Measurements from ENCODE around the gene ULK2.

Gene ULK2

DNA sequence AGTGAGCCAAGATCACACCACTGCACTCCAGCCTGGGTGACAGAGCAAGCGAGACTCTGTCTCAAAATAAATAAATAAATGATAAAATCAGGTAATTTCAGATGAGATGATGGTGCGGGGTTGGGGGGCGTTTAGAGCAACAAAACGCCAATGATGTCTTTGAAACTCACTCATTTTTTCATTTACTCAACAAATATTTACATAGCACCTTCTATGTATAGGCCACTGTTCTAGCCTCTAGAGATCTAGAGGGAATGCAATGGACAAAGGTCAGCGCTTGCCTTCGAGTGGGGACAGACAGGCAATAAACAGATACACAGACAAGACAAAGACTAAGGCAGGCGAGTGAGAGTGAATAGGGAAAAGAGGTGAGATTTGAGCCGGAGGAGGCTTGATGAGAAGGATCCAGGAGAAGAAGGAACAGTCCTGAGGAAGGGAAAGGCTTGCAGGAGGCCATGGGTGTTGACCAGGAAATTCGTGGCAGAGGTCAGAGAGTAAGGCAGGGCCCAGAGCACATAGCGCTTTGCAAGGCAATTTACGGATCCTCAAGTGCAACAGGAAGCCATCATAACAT, 133.7 kb downstream of the ULK2 start:
- TF ChIP-seq, protein P1, sequence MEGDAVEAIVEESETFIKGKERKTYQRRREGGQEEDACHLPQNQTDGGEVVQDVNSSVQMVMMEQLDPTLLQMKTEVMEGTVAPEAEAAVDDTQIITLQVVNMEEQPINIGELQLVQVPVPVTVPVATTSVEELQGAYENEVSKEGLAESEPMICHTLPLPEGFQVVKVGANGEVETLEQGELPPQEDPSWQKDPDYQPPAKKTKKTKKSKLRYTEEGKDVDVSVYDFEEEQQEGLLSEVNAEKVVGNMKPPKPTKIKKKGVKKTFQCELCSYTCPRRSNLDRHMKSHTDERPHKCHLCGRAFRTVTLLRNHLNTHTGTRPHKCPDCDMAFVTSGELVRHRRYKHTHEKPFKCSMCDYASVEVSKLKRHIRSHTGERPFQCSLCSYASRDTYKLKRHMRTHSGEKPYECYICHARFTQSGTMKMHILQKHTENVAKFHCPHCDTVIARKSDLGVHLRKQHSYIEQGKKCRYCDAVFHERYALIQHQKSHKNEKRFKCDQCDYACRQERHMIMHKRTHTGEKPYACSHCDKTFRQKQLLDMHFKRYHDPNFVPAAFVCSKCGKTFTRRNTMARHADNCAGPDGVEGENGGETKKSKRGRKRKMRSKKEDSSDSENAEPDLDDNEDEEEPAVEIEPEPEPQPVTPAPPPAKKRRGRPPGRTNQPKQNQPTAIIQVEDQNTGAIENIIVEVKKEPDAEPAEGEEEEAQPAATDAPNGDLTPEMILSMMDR (conservative IDR thresholded peaks at IDR 0.05), result no peak
- TF ChIP-seq ZFX (IDR thresholded peaks at IDR 0.05), result no peak
- H3K27ac ChIP-seq, result no peak overlapping the region

DNA sequence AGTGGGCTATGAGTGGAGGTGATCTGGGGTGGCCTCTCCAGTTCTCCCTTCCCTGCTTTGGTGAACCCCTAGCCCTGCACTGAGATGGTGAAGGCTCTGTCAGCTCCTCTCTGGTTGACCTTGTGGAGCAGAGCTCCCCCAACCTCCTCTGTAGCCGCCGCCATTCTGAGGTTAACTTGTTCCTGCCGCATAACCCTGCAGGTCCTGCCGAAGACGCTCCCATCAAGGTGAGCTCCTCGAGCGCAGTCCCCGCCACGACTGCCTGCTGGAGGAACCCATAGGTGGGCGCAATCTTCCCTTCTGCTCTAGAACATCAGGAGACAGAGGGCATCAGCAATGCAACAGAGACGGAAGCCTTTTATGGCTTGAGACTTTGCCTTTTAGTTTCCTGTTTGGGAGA, 136.1 kb downstream of the ULK2 start:
- no peak overlapping the region for H3K27ac ChIP-seq
- TF ChIP-seq ZFX (IDR thresholded peaks at IDR 0.05), result no peak
- TF ChIP-seq, protein P1 (conservative IDR thresholded peaks at IDR 0.05), result no peak

DNA sequence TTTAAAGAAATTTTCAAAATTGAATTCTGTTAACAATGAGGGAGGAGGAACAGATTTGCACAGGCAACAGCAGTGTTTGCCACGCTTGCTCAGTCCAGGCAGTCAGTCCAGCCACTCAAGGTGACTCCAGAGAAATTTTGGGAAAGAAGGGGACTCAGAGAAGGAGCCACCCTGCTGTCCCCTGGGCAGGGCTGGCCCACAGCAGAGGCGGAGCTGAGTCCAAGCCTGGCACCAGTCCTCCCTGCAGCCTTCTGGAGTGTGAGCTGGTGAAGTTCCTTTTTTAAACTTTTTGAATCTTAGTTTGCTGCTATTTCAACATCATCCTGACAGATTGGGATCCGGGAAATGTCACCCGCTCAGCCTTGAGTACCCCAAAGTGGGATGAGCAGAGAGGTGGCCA, 136.9 kb downstream of the ULK2 start:
- TF ChIP-seq, protein P1 (conservative IDR thresholded peaks at IDR 0.05), result no peak
- no peak for TF ChIP-seq ZFX (IDR thresholded peaks at IDR 0.05)
- H3K27ac ChIP-seq, result no peak overlapping the region

DNA sequence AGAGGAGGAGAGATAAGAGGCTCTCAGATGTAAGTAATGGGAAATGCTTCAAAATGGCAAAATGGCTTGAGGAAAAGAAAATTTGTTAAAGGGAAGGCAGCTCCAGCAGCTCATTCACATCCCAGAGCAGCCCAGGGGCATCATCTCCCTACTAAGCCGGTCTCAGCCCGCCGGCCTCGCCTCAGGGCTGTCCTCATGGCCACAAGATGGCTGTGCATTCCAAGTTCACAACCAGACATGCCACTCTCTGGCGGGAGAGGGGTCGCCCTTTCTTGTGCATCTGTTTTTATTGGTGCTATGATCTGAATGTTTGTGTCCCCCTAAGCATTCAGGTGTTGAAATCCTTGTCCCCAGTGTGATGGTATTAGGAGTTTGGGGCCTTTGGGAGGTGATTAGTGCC, 137.8 kb downstream of the ULK2 start:
- TF ChIP-seq ZFX (IDR thresholded peaks at IDR 0.05), result no peak
- TF ChIP-seq, protein P1 (conservative IDR thresholded peaks at IDR 0.05), result no peak
- H3K27ac ChIP-seq, result no peak overlapping the region

DNA sequence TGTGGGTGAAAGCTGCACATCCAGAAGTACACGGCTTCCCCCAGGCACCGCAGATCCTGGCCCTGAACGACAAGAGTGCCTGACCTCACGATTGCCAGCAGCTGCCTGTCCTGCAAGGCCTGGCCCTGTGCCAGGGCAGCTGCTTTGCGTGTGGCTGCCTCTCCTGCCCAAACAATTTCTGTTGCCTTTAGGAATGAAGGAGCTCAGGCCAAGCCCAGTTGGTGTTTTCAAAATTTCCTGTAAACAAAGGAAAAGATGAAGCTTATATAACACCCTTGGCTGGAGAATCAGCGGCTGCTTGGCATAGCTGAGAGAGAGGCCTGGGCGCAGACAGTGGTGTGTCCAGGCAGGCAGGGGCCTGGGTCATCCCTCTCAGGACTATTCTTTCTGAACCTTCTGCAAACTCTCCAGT, 139.6 kb downstream of the ULK2 start:
- H3K27ac ChIP-seq, result peak overlapping the region; percentile 21
- TF ChIP-seq, protein P1 (conservative IDR thresholded peaks at IDR 0.05), result no peak
- TF ChIP-seq ZFX (IDR thresholded peaks at IDR 0.05), result no peak

DNA sequence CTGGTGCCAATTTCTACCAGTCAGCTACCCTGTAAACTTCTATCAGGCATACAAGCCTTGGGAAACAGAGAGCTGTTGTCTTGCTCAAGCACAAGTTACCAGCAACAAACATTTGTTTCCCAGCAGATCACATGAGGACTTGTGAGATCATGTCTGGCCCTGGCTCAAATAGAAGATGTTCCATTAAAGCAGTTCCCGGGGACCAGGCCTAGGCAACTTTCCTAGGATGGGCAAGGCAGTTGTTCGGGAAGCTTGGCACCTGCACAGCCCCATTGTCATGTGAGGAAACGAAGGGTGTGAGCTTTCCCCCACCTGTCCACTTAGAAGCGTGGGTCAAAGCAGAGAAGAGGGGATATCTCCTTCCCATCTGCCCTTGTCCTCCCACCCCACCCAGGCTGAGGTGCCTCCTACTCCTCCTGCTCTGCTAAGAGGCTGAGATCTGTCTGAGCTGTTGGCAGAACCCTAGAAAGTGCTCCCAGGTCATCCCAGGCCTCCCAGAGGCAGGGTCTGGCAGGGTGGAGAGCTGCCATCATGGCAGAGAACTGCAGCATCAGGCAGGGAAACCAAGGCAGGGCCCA, 140.1 kb downstream of the ULK2 start:
- peak overlapping the region; percentile 21 for H3K27ac ChIP-seq
- TF ChIP-seq, protein P1 (conservative IDR thresholded peaks at IDR 0.05), result no peak
- TF ChIP-seq ZFX (IDR thresholded peaks at IDR 0.05), result no peak

DNA sequence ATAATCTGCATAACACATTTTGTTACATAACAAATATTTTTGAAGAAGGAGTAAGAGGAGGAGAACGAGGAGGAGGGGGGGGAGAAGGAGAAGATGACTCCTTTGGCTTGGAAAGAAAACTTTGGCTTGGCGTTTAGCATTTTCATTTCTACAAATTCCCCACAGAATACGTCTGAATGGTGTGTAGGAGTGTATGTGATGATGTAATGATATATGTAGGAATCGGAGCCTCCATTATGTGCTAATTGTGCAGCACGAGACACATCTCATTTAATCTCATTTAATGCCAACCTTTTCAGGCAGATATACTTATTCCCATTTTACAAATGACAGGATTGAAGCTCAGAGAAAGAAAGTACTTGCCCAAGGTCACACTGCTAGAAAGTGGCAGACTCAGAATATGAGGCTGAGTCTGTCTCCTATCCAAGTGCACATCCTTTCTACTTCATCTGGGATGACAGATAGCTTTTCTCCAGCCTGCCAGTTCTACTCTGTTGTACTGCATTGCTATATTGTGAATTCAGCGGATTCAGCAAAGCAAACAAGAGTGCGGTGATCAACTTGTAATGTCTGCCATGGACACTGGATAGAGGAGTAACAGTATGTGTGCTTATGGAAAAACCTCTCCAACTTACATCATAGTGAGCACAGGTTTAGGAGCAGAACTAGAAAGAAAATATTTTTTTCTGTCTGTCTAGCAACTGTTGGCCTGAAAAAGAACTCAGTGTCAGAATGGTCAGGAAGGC, 140.9 kb downstream of the ULK2 start:
- H3K27ac ChIP-seq, result no peak overlapping the region
- TF ChIP-seq ZFX (IDR thresholded peaks at IDR 0.05), result no peak
- TF ChIP-seq, protein P1 (conservative IDR thresholded peaks at IDR 0.05), result no peak
